Raji (cell line): ENCODE measurements around the gene STAG1.

ENCODE experiments used
- POLR2A ChIP-seq: IDR thresholded peaks from 2 replicates; pipeline ENCODE4 v1.6.1; 2011; ENCODE audit warnings: low read depth, low read length, control low read depth; ENCODE audit not compliant: insufficient read depth

The STAG1 gene

GRCh38 chr3:136752172-136752421 is at the start of gene STAG1:
Gene STAG1 (minus strand): TSS chr3:136752378. CDS start chr3:136630898, 121,480 bp downstream.
- TF ChIP-seq POLR2A: no peak

DNA sequence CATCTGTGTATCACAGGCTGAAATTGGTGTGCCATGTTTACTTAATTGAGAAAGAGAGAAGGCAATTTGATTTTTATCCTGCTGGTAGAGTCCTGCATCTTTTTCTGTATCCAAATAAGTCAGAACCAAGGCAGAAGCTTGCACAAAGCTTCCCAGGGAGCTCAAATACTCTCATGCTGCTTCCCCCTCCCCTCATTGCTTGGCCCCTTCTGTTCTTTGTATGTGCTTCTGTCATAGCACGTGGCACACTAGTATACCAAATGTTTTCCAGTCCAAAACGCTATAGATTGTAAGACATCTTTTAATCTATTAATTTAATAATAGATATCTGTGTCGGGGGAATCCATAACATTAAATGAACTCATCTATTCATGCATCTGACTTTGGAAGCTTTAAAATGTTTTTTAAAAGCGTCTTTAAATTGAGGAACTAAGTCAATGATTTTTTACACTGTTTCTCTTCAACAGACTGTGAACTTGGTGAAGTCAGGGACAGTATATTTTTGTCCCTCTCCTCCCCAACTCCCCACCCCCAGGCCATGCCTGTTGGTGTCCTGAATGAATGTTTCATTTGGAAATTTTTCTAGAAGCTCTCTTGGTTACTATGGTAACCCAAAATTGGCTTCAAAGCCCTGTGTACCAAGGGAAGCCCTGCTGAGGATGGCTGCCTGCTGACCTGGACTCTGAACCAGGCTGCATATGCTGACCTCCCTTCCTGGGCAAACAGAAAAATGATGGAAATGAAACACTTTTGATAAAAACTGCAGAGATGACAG is 40.6 kb upstream of the STAG1 start:
- TF ChIP-seq POLR2A: no peak

GRCh38 chr3:136790786-136791185 is 38.6 kb upstream of the STAG1 start:
- TF ChIP-seq POLR2A: no peak

GRCh38 chr3:136789976-136790375 is 37.8 kb upstream of the STAG1 start:
- no peak for TF ChIP-seq POLR2A

DNA sequence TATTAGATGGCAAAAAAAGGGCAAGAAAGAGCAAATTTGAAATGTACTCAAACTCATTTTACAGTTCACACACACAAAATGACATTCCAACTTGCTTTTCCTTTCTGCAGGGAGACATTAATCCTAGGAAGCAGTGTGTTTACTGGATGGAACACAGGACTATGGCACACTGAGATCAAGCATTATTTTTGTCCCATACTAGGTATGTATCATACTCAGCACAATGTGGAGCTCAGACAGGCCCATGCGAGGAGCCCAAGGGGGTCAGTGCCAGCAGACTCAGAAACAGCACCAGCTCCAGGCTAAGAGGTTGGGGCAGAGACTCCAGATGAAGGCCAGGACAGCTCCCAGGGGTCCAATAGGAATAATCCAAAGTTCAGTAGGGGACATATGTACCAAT is 36.0 kb upstream of the STAG1 start:
- no peak for TF ChIP-seq POLR2A

GRCh38 chr3:136787349-136787748 is 35.2 kb upstream of the STAG1 start:
- TF ChIP-seq POLR2A: peak; percentile 35; the same call in 1 of the 2 replicates

DNA sequence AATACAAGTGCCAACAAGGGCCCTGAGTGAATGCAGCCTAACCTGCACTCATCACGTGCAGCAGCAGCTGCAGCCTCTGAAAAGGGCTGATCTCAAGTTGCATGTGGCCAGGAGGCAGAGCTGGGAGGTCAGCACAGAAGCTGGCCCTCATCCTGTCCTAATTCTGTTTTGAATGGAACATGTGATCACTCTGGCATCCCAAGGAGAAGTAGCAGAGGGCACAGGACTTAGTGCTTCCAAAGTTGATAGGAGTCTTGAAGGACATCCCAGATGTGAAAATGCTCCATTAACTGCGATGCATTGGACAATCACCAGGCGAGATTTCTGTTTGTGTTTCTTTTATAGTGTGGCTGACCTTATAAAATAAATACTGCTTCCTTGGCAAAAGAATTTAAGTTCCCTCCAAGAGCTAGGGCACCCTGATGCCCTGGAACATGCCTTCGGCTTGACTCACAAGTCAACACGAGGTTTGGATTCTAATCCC is 31.6 kb upstream of the STAG1 start:
- TF ChIP-seq POLR2A: no peak

DNA sequence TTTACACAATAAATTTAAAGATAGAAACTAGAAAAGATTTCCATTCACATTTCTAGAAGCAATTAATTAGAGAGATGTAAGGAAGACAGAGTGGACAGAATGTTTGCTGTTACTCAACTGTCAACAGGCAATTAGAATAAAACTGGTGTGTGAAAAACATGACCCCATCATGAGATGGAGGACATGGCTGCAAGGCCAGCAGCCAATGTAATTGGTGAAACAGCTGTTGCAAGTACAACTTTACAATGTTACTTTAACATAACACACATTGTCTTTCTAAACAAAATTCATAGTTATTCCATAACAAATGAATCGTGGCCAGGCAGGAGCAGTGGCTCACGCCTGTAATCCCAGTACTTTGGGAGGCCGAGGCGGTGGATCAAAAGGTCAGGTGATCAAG is 28.6 kb upstream of the STAG1 start:
- no peak for TF ChIP-seq POLR2A

GRCh38 chr3:136778865-136779264 is 26.7 kb upstream of the STAG1 start:
- TF ChIP-seq POLR2A: no peak

- no peak for TF ChIP-seq POLR2A
Observed at GRCh38 chr3:136772709-136773108, 20.5 kb upstream of the STAG1 start.

DNA sequence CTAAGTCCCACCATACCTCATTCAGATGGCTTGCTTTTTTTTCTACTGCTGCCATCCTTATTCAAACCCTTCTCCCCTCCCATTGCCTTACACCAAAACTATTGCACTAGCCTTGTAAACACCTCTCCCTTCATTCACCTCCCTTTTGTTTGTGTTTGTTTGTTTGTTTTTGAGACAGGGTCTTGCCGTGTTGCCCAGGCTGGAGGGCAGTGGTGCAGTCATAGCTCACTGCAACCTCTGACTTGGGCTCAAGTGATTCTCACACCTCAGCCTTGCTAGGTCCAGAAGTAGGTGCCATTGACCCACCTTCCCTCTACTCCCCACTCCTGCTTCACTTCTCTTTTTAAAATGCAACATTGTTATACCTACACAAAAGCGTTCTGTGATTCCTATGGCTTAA is 3.0 kb upstream of the STAG1 start:
- no peak for TF ChIP-seq POLR2A

DNA sequence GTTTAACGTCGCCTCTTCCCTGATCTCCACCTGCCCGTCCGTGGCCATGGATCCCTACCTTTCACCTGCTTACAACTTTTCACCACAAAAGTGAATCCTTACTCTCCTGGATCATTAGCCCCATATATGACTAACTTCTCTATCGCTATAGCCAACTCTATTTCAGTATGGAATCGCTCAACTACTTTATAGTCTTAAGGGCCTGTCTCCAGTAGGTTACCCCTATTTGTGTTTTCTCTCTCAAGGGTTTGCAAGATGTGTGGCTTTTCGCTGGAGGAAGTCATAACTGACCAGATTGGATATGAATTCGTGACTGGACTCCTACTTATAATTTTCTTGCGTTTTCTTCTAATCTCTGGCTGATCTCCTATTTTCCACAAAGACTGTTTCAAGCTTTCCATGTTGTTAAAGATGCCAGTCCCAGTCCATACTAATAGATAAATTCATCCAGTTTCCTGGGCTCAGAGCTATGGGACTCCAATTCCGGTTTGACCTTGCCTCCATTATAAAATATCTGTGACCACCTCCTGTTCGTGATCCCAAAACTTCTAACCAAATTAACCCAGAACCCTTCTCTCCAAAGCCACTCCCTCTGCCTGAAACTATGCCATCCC is 1.3 kb upstream of the STAG1 start:
- no peak for TF ChIP-seq POLR2A

GRCh38 chr3:136752422-136753325 is 496 bp upstream of the STAG1 start:
- TF ChIP-seq POLR2A: peak; percentile 84

DNA sequence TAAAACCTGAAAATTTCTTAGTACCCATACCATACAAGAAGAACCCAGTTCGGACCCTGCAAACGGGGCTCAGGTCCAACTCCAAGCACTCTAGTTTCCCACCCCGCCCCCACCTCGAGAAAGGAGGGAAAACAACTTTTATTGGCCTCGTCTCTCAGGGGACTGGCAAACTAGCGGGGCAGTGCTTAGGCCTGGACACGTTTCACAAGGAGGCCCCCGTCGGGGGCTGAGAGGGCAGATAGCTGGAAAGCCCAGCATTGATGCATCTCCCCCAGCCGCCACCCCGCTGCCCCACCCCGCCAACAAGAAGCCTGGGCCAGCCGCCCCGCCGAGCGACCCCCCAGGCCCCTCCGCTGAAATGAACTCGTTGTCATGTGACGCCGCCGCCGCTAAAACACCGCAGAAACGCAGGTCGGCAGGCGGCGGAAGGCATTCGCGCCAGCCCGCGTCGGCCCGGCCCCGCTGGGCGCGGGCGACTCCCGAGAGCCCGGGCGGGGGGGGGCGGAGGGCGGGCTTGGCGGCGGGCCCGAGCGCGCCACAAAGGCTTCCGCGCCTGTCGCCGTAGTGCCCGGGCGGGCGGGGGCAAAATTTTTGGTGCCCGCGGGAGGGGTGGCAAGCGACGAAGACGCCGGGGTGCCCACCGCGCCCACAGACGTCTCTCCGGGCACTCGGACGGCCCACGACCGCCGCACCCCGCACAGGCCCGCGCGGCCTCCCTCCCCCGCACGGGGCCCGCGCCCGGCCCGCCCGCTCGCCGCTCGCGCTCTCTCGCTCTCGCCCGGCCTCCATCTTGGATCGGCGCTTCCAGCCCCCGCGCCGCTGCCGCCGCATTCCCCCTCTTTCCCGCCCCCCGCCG is 634 bp downstream of the STAG1 start:
- peak; percentile 39; the same call in 1 of the 2 replicates for TF ChIP-seq POLR2A

GRCh38 chr3:136750897-136751315 is 1.3 kb downstream of the STAG1 start:
- TF ChIP-seq POLR2A: no peak

- TF ChIP-seq POLR2A: no peak
Observed at GRCh38 chr3:136750209-136750896, 1.8 kb downstream of the STAG1 start.
